H1 (cell line): Measurements from ENCODE around the gene TPRKB. TPM values are rescaled to one million over a fixed set of nuclear protein-coding genes. Genes with fewer than 3 reads are reported as not detected.

Experiments
- CREB1 ChIP-seq: IDR thresholded peaks from 2 replicates; pipeline ENCODE4 v1.6.1; 2012; ENCODE audit warnings: inconsistent platforms
- JUN ChIP-seq: IDR thresholded peaks from 2 replicates; pipeline ENCODE4 v1.6.1; 2011; ENCODE audit warnings: low read depth, mild to moderate bottlenecking, improper control_type of control experiment, low read length
- KDM4A ChIP-seq: IDR thresholded peaks from one replicate; pipeline ENCODE4 v1.7.1; 2012; ENCODE audit warnings: low read depth, mild to moderate bottlenecking, moderate library complexity, low read length, inconsistent platforms; ENCODE audit not compliant: severe bottlenecking
- SAP30 ChIP-seq: fragments of 300-600 bp; sonication (generic); IDR thresholded peaks from 2 replicates; pipeline ENCODE4 v1.7.1; 2012; ENCODE audit warnings: low read length, moderate library complexity, mild to moderate bottlenecking, inconsistent platforms; ENCODE audit not compliant: insufficient read depth, insufficient replicate concordance
- polyA plus RNA-seq, 7 experiments: library from polyadenylated mRNA; depleted of rRNA in 3 of 7; stranded (reverse) in 5 of 7; unstranded in 2 of 7; fragments of >200 nt in 5 of 7; fragments of 200-250 nt in 2 of 7; gene quantifications; 1 replicate in 5 of 7; 2 replicates in 1 of 7; 4 replicates in 1 of 7; pipeline versions ENCODE4 v1.2.1 to v1.2.3, GENCODE V29; 2011 to 2013; ENCODE audit warnings: missing spikeins in 2 of 7, mixed read lengths in 2 of 7
- total RNA-seq: library from RNA; stranded (reverse); fragmentation: NEBNext Ultra II Directional; extraction: Animal tissue kit (Norgen Biotek cat#: 25700); gene quantifications from 2 replicates; pipeline ENCODE4 v1.2.1, GENCODE V29; 2021
- TF ChIP-seq, protein P1 (sequence below): IDR thresholded peaks from 2 replicates; pipeline ENCODE4 v1.6.1; 2012; ENCODE audit warnings: low read length, inconsistent platforms
- TF ChIP-seq, protein P2 (sequence below): fragments of 300-600 bp; sonication (generic); IDR thresholded peaks from 2 replicates; pipeline ENCODE4 v1.7.1; 2012; ENCODE audit warnings: low read length, moderate library complexity, mild to moderate bottlenecking, inconsistent platforms; ENCODE audit not compliant: insufficient replicate concordance

The TPRKB gene
- total and polyA plus RNA-seq, 2 of the 8 experiments (the other 6 are each of a cell fraction or from before 2014, with no cell fraction given), result 40.3 to 41.6 TPM

DNA sequence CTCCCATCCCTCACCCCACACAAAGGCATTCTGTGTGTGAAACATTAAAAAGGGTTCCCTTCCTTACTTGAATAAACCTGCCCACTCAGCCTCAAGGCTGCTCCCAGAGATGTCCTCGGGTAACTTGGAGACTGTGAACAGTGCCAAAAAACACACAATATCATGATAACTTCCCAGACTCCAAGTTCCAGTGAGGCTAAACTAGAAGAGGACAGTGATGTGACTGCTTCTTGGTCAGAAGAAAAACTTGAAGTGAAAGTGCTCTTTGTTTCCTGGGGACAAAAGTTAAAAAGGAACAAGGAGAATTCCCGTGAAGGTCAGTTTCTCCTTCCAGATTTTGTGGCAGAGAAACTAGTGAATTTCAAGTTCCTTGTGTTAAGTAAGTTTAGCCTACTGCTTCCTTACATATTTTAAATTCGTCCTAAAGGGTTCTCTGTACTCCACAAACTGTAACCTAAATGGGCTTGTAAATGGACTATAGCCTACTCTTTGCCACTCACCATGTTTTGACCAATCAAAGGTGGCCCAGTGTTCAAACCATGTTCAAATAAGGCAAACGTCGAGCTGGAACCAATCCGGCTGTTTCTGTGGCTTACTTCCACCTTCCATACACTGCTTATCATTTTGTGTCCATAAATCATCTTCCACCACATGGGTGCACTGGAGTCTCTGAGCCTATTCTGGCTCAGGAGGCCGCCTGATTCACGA, 20.4 kb downstream of the TPRKB start (continued):
- TF ChIP-seq, protein P1, sequence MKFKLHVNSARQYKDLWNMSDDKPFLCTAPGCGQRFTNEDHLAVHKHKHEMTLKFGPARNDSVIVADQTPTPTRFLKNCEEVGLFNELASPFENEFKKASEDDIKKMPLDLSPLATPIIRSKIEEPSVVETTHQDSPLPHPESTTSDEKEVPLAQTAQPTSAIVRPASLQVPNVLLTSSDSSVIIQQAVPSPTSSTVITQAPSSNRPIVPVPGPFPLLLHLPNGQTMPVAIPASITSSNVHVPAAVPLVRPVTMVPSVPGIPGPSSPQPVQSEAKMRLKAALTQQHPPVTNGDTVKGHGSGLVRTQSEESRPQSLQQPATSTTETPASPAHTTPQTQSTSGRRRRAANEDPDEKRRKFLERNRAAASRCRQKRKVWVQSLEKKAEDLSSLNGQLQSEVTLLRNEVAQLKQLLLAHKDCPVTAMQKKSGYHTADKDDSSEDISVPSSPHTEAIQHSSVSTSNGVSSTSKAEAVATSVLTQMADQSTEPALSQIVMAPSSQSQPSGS, result no peak
- no peak for TF ChIP-seq SAP30
- no peak for TF ChIP-seq JUN
- TF ChIP-seq CREB1, result no peak
- TF ChIP-seq, protein P2, sequence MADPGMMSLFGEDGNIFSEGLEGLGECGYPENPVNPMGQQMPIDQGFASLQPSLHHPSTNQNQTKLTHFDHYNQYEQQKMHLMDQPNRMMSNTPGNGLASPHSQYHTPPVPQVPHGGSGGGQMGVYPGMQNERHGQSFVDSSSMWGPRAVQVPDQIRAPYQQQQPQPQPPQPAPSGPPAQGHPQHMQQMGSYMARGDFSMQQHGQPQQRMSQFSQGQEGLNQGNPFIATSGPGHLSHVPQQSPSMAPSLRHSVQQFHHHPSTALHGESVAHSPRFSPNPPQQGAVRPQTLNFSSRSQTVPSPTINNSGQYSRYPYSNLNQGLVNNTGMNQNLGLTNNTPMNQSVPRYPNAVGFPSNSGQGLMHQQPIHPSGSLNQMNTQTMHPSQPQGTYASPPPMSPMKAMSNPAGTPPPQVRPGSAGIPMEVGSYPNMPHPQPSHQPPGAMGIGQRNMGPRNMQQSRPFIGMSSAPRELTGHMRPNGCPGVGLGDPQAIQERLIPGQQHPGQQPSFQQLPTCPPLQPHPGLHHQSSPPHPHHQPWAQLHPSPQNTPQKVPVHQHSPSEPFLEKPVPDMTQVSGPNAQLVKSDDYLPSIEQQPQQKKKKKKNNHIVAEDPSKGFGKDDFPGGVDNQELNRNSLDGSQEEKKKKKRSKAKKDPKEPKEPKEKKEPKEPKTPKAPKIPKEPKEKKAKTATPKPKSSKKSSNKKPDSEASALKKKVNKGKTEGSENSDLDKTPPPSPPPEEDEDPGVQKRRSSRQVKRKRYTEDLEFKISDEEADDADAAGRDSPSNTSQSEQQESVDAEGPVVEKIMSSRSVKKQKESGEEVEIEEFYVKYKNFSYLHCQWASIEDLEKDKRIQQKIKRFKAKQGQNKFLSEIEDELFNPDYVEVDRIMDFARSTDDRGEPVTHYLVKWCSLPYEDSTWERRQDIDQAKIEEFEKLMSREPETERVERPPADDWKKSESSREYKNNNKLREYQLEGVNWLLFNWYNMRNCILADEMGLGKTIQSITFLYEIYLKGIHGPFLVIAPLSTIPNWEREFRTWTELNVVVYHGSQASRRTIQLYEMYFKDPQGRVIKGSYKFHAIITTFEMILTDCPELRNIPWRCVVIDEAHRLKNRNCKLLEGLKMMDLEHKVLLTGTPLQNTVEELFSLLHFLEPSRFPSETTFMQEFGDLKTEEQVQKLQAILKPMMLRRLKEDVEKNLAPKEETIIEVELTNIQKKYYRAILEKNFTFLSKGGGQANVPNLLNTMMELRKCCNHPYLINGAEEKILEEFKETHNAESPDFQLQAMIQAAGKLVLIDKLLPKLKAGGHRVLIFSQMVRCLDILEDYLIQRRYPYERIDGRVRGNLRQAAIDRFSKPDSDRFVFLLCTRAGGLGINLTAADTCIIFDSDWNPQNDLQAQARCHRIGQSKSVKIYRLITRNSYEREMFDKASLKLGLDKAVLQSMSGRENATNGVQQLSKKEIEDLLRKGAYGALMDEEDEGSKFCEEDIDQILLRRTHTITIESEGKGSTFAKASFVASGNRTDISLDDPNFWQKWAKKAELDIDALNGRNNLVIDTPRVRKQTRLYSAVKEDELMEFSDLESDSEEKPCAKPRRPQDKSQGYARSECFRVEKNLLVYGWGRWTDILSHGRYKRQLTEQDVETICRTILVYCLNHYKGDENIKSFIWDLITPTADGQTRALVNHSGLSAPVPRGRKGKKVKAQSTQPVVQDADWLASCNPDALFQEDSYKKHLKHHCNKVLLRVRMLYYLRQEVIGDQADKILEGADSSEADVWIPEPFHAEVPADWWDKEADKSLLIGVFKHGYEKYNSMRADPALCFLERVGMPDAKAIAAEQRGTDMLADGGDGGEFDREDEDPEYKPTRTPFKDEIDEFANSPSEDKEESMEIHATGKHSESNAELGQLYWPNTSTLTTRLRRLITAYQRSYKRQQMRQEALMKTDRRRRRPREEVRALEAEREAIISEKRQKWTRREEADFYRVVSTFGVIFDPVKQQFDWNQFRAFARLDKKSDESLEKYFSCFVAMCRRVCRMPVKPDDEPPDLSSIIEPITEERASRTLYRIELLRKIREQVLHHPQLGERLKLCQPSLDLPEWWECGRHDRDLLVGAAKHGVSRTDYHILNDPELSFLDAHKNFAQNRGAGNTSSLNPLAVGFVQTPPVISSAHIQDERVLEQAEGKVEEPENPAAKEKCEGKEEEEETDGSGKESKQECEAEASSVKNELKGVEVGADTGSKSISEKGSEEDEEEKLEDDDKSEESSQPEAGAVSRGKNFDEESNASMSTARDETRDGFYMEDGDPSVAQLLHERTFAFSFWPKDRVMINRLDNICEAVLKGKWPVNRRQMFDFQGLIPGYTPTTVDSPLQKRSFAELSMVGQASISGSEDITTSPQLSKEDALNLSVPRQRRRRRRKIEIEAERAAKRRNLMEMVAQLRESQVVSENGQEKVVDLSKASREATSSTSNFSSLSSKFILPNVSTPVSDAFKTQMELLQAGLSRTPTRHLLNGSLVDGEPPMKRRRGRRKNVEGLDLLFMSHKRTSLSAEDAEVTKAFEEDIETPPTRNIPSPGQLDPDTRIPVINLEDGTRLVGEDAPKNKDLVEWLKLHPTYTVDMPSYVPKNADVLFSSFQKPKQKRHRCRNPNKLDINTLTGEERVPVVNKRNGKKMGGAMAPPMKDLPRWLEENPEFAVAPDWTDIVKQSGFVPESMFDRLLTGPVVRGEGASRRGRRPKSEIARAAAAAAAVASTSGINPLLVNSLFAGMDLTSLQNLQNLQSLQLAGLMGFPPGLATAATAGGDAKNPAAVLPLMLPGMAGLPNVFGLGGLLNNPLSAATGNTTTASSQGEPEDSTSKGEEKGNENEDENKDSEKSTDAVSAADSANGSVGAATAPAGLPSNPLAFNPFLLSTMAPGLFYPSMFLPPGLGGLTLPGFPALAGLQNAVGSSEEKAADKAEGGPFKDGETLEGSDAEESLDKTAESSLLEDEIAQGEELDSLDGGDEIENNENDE, result no peak
- no peak for TF ChIP-seq KDM4A
- TF ChIP-seq, all 59 proteins: peak for 0
